ENCODE results near the gene EIF3I.

Gene EIF3I

GRCh38 chr1:32221980-32222755 is at the start of gene EIF3I, which contains the start of gene TMEM234:
Gene EIF3I (plus strand): TSS chr1:32222407. CDS start chr1:32222442, 35 bp downstream.
Gene TMEM234 (minus strand): TSS chr1:32222353. CDS start chr1:32222322, 31 bp downstream.
- peak; percentile 91 to 93 for DNase-seq

- no peak for DNase-seq
These were observed 49.5 kb upstream of the EIF3I start for GRCh38 chr1:32172621-32173245.

DNA sequence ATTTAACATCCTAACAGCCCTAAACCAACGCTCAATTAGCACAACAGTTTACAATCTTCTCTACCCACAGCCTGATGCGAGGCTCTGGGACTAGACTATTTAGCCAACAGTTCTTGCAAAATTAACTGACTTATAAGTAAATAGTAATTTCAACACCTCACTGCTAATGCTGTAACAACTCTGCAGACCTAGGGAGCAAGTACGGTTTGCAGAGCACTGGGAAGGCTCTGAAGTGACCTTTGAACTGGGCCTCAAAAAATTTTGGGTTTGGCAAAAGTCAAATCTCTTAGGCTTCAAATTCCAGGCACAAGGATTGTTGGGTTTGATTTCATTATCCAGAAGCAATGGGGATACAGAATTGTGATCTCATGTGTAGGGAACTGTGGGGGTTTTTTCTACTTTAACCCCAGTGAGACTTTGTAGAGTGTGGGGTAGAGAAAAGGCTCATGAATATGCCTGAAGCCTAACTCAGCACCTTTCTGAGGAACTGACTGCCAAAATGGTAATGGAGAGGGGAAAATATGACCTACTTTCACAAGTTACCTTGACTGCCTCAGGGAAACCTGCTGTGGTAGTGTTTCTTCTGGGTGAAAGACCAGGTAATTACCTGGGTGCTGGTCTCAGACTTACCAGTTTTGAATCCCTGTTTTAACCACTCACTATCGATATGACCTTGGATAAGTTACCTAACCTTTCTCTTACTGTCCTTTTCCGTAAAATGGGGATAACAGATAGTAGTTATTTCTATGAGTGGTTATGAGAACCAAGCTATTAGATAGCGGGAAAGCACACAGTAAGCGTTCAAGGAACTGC is 43.6 kb upstream of the EIF3I start:
- DNase-seq = no peak

DNA sequence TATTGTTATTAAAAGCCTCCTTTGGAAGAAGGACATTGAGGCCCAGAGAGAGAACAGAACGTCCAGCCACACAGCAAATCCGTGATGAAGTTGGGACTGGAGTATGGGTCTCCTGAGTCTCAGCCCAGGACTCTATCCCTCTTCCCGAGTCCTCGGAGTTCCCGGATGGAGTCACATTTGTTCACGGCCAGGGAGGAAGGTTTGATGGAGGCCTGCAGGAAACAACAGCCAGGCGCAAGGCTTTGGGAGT is 43.1 kb upstream of the EIF3I start:
- DNase-seq = no peak

DNA sequence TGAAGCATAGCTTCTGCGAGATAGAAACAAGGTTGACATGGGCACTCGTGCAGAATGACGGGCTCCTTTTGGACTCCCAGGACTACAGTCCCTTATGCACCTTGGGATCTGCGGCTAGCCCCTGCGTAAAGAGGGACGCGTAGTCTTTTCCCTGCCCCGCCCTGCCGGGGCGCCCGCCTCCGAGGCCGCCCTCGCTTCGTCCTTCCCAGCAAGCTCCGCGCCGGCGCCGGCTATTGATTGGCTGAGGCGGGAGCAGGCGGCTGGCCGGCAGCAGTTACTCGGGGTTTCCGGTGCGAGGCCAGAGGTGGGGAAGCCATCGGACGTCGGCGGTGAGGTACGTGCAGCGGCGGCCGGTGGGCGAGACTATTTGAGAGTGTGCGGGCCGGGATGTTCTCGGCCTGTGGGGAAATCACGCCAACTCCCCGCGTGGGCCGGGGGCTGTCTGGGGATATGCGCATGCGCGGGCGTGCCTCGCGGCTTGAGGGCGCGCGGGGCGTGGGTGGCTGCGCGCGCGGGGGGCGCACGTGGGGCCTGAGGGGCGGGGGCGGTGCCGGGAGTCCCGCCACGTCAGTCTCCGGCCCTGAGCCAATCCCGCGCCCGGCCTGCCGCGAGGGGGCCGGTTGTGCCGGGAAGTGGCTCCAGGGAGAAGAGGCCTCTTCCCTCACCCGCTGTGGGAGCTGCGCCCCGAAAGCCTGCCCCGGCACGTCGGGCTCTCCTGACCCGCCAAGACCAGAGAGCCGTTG is 42.6 kb upstream of the EIF3I start, which contains the start of gene TXLNA:
Gene TXLNA (plus strand): TSS at position 233 of the 743 bp plus-strand sequence. CDS start 671 bp downstream, outside the sequence.
- peak; percentile 90 to 93 for DNase-seq

- peak; percentile 45 to 53 for DNase-seq
These were observed 41.8 kb upstream of the EIF3I start for GRCh38 chr1:32180186-32181060.

- no peak for DNase-seq
These were observed 41.1 kb upstream of the EIF3I start for GRCh38 chr1:32181065-32181464.

- DNase-seq = no peak
These were observed 40.6 kb upstream of the EIF3I start for GRCh38 chr1:32181563-32181962.

- DNase-seq = no peak
These were observed 40.1 kb upstream of the EIF3I start for GRCh38 chr1:32182060-32182459.

GRCh38 chr1:32184650-32185049 is 37.6 kb upstream of the EIF3I start:
- DNase-seq = no peak

- no peak for DNase-seq
These were observed 36.1 kb upstream of the EIF3I start for GRCh38 chr1:32186077-32186476.

DNA sequence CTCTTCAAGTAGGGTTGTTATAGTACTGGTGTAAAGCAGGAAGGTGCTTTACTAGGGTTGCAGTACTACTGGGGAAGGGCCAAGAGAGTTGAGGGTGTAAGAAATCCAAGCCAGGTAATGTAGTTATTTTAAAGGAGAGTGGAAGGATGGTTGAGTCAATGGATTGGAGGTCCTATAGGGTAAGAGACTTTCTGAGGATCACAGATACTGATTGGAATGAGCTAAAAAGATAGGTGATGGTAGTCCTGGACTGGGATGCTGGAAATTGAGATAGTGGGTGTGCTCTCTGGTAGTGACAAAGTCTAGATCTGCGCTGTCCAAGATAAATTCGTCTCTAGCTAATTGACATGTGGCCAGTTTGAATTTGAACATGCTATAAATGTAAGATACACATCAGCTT is 35.7 kb upstream of the EIF3I start:
- no peak for DNase-seq

- DNase-seq = no peak
These were observed 34.4 kb upstream of the EIF3I start for GRCh38 chr1:32187850-32188249.

GRCh38 chr1:32192220-32192948 is 29.8 kb upstream of the EIF3I start:
- no peak for DNase-seq

GRCh38 chr1:32194984-32195383 is 27.2 kb upstream of the EIF3I start:
- no peak for DNase-seq

- no peak for DNase-seq
These were observed 26.7 kb upstream of the EIF3I start for GRCh38 chr1:32195531-32195930.

GRCh38 chr1:32195972-32196823 is 26.0 kb upstream of the EIF3I start:
- DNase-seq = no peak

- no peak for DNase-seq
These were observed 25.1 kb upstream of the EIF3I start for GRCh38 chr1:32197074-32197473.

DNA sequence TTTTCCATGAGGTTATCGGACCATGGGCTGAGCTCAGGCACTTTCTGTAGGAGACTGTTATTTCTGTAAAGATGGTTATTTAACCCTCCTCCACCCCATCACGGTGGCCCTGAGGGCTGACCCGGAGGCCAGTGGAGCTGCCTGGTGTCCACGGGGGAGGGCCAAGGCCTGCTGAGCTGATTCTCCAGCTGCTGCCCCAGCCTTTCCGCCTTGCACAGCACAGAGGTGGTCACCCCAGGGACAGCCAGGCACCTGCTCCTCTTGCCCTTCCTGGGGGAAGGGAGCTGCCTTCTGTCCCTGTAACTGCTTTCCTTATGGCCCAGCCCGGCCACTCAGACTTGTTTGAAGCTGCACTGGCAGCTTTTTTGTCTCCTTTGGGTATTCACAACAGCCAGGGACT is 24.4 kb upstream of the EIF3I start:
- no peak for DNase-seq

All from stimulated activated CD4-positive, alpha-beta T cell treated with anti-CD3 and anti-CD28 coated beads, Interleukin-2, amount 100 ng/mL, for 24 hours (primary cell).